ENCODE measurements around the gene DCLK2. TPM values are rescaled to one million over a fixed set of nuclear protein-coding genes. Genes with fewer than 3 reads are reported as not detected.

DCLK2 gene
- total RNA-seq, 6 experiments from 2014 or later, result 0.35 to 1.8 (median 0.68) TPM

DNA sequence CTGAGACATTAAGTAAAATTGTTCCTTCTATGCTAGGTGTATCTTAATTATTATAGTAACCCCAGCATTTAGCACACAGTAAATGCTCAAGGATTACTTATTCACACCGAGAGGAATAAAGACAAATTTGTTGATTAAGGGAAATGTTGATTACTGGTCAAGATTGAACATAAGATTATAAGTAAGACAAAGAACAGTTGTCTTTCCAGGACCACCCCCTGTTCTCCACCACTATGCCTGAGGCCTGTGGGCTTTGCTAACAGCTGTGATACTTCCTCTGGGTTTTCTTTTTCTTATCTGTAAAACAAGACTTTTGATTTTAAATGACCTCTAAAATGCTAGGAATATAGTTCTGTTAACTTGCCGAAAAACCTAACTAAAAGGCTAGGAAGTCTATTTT, 128.0 kb downstream of the DCLK2 start:
- TF ChIP-seq POLR2A (IDR thresholded peaks at IDR 0.05) (no peak), CTCF (IDR thresholded peaks at IDR 0.05) (no peak)
- intact Hi-C loops (cut with DNase I), result loop anchor here in 1 of 2 donors (10.0 kb wide), 1 partner anchor 201 kb away; no protein-coding TSS in a partner anchor
- Histone ChIP-seq H3K4me1 (no peaks in the 10 kb centered on the region), H3K9me3 (no peaks in the 10 kb centered on the region), H3K27ac (no peak overlapping the region), H3K4me3 (no peak overlapping the region), H3K36me3 (no peaks in the 10 kb centered on the region), H3K27me3 (no peaks in the 10 kb centered on the region)
- WGBS (ENCODE audit: insufficient coverage, low coverage, low lambda C conversion rate, missing lambda C conversion rate), result 64% methylated on average over 2 of the region's 2 CpGs
- DNase-seq (no peak), ATAC-seq (no peak)

GRCh38 chr4:150206954-150207353, 128.7 kb downstream of the DCLK2 start:
- Histone ChIP-seq H3K4me1 (no peaks in the 10 kb centered on the region), H3K36me3 (no peaks in the 10 kb centered on the region), H3K4me3 (no peak overlapping the region), H3K9me3 (no peaks in the 10 kb centered on the region), H3K27me3 (no peaks in the 10 kb centered on the region), H3K27ac (no peak overlapping the region)
- no peak for ATAC-seq
- no peak for DNase-seq
- intact Hi-C loops (cut with DNase I), result loop anchor here in 1 of 2 donors (10.0 kb wide), 1 partner anchor 202 kb away; no protein-coding TSS in a partner anchor
- no peak for TF ChIP-seq POLR2A (IDR thresholded peaks at IDR 0.05)
- TF ChIP-seq CTCF (IDR thresholded peaks at IDR 0.05), result no peak
- 56% methylated on average over 4 of the region's 4 CpGs for WGBS (ENCODE audit: insufficient coverage, low coverage, low lambda C conversion rate, missing lambda C conversion rate)

DNA sequence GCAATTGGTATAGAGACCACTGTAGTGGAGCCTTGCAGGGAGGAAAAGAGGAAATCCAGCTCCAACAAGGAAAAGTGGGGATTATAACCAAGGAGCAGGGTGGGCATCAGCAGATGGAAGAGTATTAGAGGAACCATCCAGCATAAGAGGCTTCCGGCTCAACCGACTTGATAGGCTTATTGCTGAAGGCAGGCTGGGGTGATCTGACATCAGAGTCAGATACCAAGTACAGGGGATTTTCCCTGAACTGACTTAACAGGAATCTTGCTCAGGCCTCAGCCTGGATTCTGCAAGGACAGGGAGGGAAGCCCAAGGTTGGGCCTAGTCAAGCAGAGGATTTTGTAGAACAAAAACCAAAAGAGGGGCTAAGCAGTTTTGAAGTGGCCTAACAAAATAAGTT, 129.6 kb downstream of the DCLK2 start:
- intact Hi-C loops (cut with DNase I), result loop anchor here in 1 of 2 donors (10.0 kb wide), 1 partner anchor 203 kb away; no protein-coding TSS in a partner anchor
- Histone ChIP-seq H3K36me3 (no peaks in the 10 kb centered on the region), H3K4me3 (no peak overlapping the region), H3K27ac (no peak overlapping the region), H3K27me3 (no peaks in the 10 kb centered on the region), H3K9me3 (no peaks in the 10 kb centered on the region), H3K4me1 (no peaks in the 10 kb centered on the region)
- DNase-seq (no peak), ATAC-seq (no peak)
- WGBS (ENCODE audit: insufficient coverage, low coverage, low lambda C conversion rate, missing lambda C conversion rate), result 90% methylated on average over 2 of the region's 2 CpGs
- no peak for TF ChIP-seq CTCF (IDR thresholded peaks at IDR 0.05)
- no peak for TF ChIP-seq POLR2A (IDR thresholded peaks at IDR 0.05)

DNA sequence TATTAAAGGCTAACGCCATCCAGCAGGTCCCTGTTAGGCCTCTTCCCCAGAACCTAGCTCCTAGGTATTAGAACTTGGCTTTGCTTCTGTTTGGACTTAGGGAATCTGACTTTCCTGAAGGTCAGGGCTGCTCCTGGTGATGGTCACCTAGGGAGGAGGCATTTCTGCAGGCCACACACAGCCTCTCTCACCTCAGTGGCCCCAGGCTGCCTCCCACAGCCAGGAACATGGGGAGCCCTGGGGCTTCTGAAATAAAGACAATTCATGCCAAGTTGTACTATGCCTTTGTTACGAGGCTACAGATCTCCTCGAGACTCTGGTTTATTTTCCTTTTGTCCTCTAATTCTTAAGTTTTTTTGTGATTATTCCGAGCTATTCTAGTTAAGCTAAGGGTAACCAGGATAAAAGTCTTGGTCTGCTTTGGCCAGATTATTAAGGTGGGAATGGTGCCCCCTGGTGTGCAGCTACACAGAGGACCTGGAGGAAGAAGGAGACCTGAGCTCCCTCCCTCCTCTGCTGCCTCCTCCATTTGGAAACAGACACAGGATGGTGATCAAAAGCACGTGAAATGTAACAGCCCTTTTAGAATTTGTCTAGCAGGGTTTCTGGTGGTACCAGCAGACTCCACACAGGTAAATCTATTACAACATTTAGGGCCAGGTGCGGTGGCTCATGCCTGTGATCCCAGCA, 131.0 kb downstream of the DCLK2 start:
- Histone ChIP-seq H3K4me1 (no peaks in the 10 kb centered on the region), H3K36me3 (no peaks in the 10 kb centered on the region), H3K27me3 (no peaks in the 10 kb centered on the region), H3K4me3 (no peak overlapping the region), H3K9me3 (no peaks in the 10 kb centered on the region), H3K27ac (no peak overlapping the region)
- WGBS (ENCODE audit: insufficient coverage, low coverage, low lambda C conversion rate, missing lambda C conversion rate), result 78% methylated on average over 6 of the region's 6 CpGs
- no peak for TF ChIP-seq POLR2A (IDR thresholded peaks at IDR 0.05)
- TF ChIP-seq CTCF (IDR thresholded peaks at IDR 0.05), result peak; percentile 19 to 39 (median 35)
- DNase-seq (peak in 1 of 3 donors; percentile 45), ATAC-seq (peak; percentile 62 to 81 (median 74))
- intact Hi-C loops (cut with DNase I), result loop anchor here in 1 of 2 donors (10.0 kb wide), 1 partner anchor 204 kb away; no protein-coding TSS in a partner anchor

All from right lobe of liver (tissue), 6 donors.